Measurements from ENCODE around the gene NKX3-2.

NKX3-2 gene

GRCh38 chr4:13546142-13546940, 2.0 kb upstream of the NKX3-2 start:
- H3K4me1 ChIP-seq (ENCODE audit: control insufficient read depth in 2 of 2, insufficient read depth in 2 of 2, low read length in 2 of 2): peaks cover 10 to 18% of the 10 kb centered on the region in 2 donors
- H3K9me3 ChIP-seq (ENCODE audit: control insufficient read depth in 2 of 2, low read length in 2 of 2): peaks cover 0 to 3% of the 10 kb centered on the region in 2 donors
- H3K27me3 ChIP-seq (ENCODE audit: control insufficient read depth in 2 of 2, insufficient read depth in 2 of 2, low read length in 2 of 2): peaks cover 44 to 55% of the 10 kb centered on the region in 2 donors
- H3K27ac ChIP-seq (ENCODE audit: low read depth in 2 of 2, low read length in 2 of 2): peak overlapping the region in 1 of 2 donors; percentile 43
- peak overlapping the region in 1 of 2 donors; percentile 69 for H3K4me3 ChIP-seq (ENCODE audit: low read length in 2 of 2)
- H3K9ac ChIP-seq (ENCODE audit: low read depth in 1 of 2, low read length in 2 of 2): no peak overlapping the region
- no peaks in the 10 kb centered on the region for H3K36me3 ChIP-seq (ENCODE audit: control insufficient read depth in 2 of 2, insufficient read depth in 2 of 2, low read length in 2 of 2)

DNA sequence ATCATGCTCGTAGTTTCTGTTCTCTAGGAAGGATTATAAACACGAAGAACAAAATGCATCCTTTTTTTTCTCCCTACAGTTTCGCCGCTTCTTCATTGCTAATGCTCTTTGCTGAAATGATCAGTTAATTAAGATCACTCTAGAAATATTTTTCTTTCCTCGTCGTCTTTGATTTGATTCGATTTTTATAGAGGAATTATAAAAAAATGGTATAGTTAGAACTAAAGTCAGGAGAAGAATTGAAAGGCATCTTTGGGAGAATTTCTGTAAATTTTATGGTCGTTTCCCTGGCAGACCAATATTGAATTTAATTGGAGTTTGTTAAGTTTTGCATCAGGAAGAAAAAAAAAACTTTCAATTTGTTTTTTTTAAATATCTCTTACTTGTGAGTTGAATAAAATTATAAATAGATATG, 1.1 kb upstream of the NKX3-2 start:
- Histone ChIP-seq H3K4me3 (ENCODE audit: low read length in 2 of 2) (peak overlapping the region; percentile 66 to 76), H3K4me1 (ENCODE audit: control insufficient read depth in 2 of 2, insufficient read depth in 2 of 2, low read length in 2 of 2) (peaks cover 10 to 18% of the 10 kb centered on the region in 2 donors), H3K9me3 (ENCODE audit: control insufficient read depth in 2 of 2, low read length in 2 of 2) (peaks cover 0 to 3% of the 10 kb centered on the region in 2 donors), H3K36me3 (ENCODE audit: control insufficient read depth in 2 of 2, insufficient read depth in 2 of 2, low read length in 2 of 2) (no peaks in the 10 kb centered on the region), H3K9ac (ENCODE audit: low read depth in 1 of 2, low read length in 2 of 2) (no peak overlapping the region), H3K27ac (ENCODE audit: low read depth in 2 of 2, low read length in 2 of 2) (no peak overlapping the region), H3K27me3 (ENCODE audit: control insufficient read depth in 2 of 2, insufficient read depth in 2 of 2, low read length in 2 of 2) (peaks cover 53 to 57% of the 10 kb centered on the region in 2 donors)

- Histone ChIP-seq H3K4me1 (ENCODE audit: control insufficient read depth in 2 of 2, insufficient read depth in 2 of 2, low read length in 2 of 2) (peaks cover 10 to 18% of the 10 kb centered on the region in 2 donors), H3K9ac (ENCODE audit: low read depth in 1 of 2, low read length in 2 of 2) (peak overlapping the region in 1 of 2 donors; percentile 14)
Observed at GRCh38 chr4:13544606-13545393, 492 bp upstream of the NKX3-2 start.

DNA sequence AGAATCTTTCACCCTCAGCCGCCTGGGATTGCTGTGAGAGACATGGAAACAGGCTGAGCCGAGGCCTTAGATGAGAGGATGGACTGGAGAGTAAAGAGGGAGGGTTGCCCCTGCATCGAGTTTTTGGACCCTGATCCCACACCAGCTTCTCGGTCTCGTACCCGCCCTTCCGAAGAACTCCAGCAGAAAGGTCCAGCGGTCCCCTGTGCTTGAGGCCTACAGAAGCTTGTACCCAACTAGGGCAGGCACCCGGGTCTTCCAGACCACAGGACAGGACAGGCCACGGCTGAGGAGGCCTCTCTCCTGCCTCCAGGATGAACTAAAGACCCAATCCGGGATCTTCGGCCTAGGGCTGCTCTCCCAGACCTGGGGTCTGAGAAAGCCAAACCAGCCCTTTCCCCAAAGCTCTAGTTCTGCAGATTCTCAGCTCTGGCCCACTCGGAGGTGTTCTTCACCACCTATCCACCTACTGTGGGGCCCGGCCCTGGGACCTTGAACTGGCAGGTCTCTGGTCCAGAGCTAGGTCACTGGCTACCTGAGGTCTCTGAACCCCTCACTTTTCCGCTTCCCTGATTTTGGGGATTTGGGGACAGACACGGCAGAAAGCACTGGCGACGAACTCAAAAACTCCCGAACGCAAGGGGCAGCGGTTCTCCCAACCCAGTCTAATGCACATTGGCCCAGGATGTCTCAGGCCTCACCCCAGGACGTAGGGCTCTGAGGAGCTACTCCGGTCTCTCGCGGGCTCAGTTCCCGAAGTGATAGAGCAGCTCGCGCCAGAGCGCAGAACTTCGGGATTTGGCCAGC, 1.1 kb downstream of the NKX3-2 start:
- peaks cover 10 to 13% of the 10 kb centered on the region in 2 donors for H3K4me1 ChIP-seq (ENCODE audit: control insufficient read depth in 2 of 2, insufficient read depth in 2 of 2, low read length in 2 of 2)
- H3K27me3 ChIP-seq (ENCODE audit: control insufficient read depth in 2 of 2, insufficient read depth in 2 of 2, low read length in 2 of 2): peaks cover 53 to 59% of the 10 kb centered on the region in 2 donors
- peak overlapping the region; percentile 37 to 68 for H3K4me3 ChIP-seq (ENCODE audit: low read length in 2 of 2)

More at GRCh38 chr4:13544606-13545393, 492 bp upstream of the NKX3-2 start:
- peak overlapping the region in 1 of 2 donors; percentile 56 for H3K27ac ChIP-seq (ENCODE audit: low read depth in 2 of 2, low read length in 2 of 2)
- peaks cover 0 to 3% of the 10 kb centered on the region in 2 donors for H3K9me3 ChIP-seq (ENCODE audit: control insufficient read depth in 2 of 2, low read length in 2 of 2)
- no peaks in the 10 kb centered on the region for H3K36me3 ChIP-seq (ENCODE audit: control insufficient read depth in 2 of 2, insufficient read depth in 2 of 2, low read length in 2 of 2)
- H3K4me3 ChIP-seq (ENCODE audit: low read length in 2 of 2): peak overlapping the region; percentile 66 to 76
- H3K27me3 ChIP-seq (ENCODE audit: control insufficient read depth in 2 of 2, insufficient read depth in 2 of 2, low read length in 2 of 2): peaks cover 58 to 59% of the 10 kb centered on the region in 2 donors

DNA sequence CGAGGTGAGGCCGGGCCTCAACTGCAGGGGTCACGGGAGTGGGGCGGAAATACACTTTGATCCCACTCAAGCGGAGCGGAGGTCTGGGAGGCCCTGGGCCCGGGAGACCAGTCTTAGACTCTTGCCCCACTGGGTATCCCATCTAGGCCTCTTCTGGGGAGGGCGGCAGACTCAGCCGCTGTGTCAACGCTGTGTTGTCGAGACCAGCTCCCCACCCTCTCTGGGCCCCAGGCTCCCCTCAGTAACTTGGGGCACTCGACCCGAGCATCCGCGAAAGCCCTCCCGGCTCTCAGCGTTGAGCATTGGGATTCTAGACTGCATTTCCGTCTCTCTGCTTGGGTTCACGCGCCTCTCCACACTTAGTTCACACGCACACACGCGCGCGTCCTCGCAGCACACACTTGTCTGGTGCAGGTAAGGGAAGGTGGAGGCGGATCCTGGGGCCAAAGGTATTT, 1.7 kb downstream of the NKX3-2 start:
- Histone ChIP-seq H3K9me3 (ENCODE audit: control insufficient read depth in 2 of 2, low read length in 2 of 2) (peaks cover 0 to 3% of the 10 kb centered on the region in 2 donors), H3K9ac (ENCODE audit: low read depth in 1 of 2, low read length in 2 of 2) (no peak overlapping the region), H3K27ac (ENCODE audit: low read depth in 2 of 2, low read length in 2 of 2) (no peak overlapping the region), H3K4me3 (ENCODE audit: low read length in 2 of 2) (peak overlapping the region; percentile 6 to 68), H3K27me3 (ENCODE audit: control insufficient read depth in 2 of 2, insufficient read depth in 2 of 2, low read length in 2 of 2) (peaks cover 55 to 61% of the 10 kb centered on the region in 2 donors), H3K36me3 (ENCODE audit: control insufficient read depth in 2 of 2, insufficient read depth in 2 of 2, low read length in 2 of 2) (no peaks in the 10 kb centered on the region), H3K4me1 (ENCODE audit: control insufficient read depth in 2 of 2, insufficient read depth in 2 of 2, low read length in 2 of 2) (peaks cover 10 to 13% of the 10 kb centered on the region in 2 donors)

More for the DNA sequence above, 1.1 kb downstream of the NKX3-2 start:
- Histone ChIP-seq H3K9ac (ENCODE audit: low read depth in 1 of 2, low read length in 2 of 2) (peak overlapping the region; percentile 24 to 36), H3K9me3 (ENCODE audit: control insufficient read depth in 2 of 2, low read length in 2 of 2) (peaks cover 0 to 3% of the 10 kb centered on the region in 2 donors), H3K27ac (ENCODE audit: low read depth in 2 of 2, low read length in 2 of 2) (peak overlapping the region; percentile 28 to 56), H3K36me3 (ENCODE audit: control insufficient read depth in 2 of 2, insufficient read depth in 2 of 2, low read length in 2 of 2) (no peaks in the 10 kb centered on the region)

GRCh38 chr4:13541720-13542576, 2.4 kb downstream of the NKX3-2 start:
- Histone ChIP-seq H3K27ac (ENCODE audit: low read depth in 2 of 2, low read length in 2 of 2) (no peak overlapping the region), H3K4me3 (ENCODE audit: low read length in 2 of 2) (peak overlapping the region; percentile 39 to 52), H3K9me3 (ENCODE audit: control insufficient read depth in 2 of 2, low read length in 2 of 2) (peaks cover 0 to 3% of the 10 kb centered on the region in 2 donors), H3K9ac (ENCODE audit: low read depth in 1 of 2, low read length in 2 of 2) (no peak overlapping the region), H3K27me3 (ENCODE audit: control insufficient read depth in 2 of 2, insufficient read depth in 2 of 2, low read length in 2 of 2) (peaks cover 55 to 64% of the 10 kb centered on the region in 2 donors), H3K4me1 (ENCODE audit: control insufficient read depth in 2 of 2, insufficient read depth in 2 of 2, low read length in 2 of 2) (peaks cover 7 to 12% of the 10 kb centered on the region in 2 donors), H3K36me3 (ENCODE audit: control insufficient read depth in 2 of 2, insufficient read depth in 2 of 2, low read length in 2 of 2) (no peaks in the 10 kb centered on the region)

DNA sequence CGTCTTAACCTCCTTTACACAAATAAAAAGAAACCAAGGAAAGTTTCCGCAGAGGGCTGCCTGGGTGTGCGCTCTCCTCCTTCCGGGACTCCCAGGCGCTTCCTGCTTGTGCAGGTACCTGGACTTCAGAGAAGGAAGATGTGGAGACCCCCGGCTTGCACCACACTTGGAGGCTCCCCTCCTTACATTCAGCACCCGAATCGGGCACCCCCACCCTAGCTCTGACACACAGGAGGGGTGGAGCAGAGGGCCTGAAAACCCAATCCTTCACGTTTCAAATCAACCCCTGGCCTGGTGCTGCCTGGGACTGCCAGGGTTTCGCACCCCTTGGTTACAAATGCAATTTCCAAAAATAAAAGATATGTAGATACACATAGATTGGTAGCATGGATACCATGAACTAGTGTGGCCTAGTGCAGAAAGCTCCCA, 3.1 kb downstream of the NKX3-2 start:
- Histone ChIP-seq H3K27ac (ENCODE audit: low read depth in 2 of 2, low read length in 2 of 2) (no peak overlapping the region), H3K4me3 (ENCODE audit: low read length in 2 of 2) (no peak overlapping the region), H3K27me3 (ENCODE audit: control insufficient read depth in 2 of 2, insufficient read depth in 2 of 2, low read length in 2 of 2) (peaks cover 54 to 56% of the 10 kb centered on the region in 2 donors), H3K9ac (ENCODE audit: low read depth in 1 of 2, low read length in 2 of 2) (no peak overlapping the region), H3K4me1 (ENCODE audit: control insufficient read depth in 2 of 2, insufficient read depth in 2 of 2, low read length in 2 of 2) (peaks cover 6 to 10% of the 10 kb centered on the region in 2 donors), H3K9me3 (ENCODE audit: control insufficient read depth in 2 of 2, low read length in 2 of 2) (no peaks in the 10 kb centered on the region), H3K36me3 (ENCODE audit: control insufficient read depth in 2 of 2, insufficient read depth in 2 of 2, low read length in 2 of 2) (no peaks in the 10 kb centered on the region)

DNA sequence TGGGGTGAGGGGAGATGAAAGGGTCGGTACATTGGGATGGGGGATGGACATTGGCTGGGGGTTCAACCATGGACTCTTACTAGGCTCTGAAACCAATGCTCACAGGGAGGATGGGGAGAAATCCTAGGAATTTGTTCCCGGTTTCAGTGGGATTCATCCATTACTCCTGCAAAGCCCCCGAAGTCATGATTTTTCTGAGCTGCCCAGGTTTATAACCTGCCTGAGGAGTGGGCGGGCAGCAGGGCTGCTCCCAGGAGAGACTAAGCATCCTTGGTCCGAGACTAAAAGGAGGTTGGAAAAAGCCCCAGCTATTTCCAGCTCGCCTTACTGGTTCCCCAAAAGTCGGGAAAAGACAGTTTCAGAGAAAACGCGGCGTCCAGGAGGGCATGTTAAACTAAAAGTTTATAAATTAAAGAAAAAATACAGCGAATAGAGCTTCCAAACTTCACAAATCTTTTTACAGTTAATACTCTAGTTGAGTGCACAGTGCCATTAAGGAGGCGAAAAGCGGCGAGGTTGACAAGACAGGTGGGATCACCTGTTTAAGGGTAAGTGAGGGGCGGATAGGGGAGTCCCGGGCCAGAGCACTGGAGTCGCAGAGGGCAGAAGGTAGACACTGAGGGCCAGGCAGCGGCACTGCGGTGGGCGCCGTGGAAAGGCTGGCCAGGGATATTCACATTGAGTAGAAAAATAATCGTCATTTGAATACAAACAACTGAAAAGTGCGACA, 3.7 kb downstream of the NKX3-2 start:
- no peaks in the 10 kb centered on the region for H3K36me3 ChIP-seq (ENCODE audit: control insufficient read depth in 2 of 2, insufficient read depth in 2 of 2, low read length in 2 of 2)
- peaks cover 55 to 59% of the 10 kb centered on the region in 2 donors for H3K27me3 ChIP-seq (ENCODE audit: control insufficient read depth in 2 of 2, insufficient read depth in 2 of 2, low read length in 2 of 2)
- H3K9ac ChIP-seq (ENCODE audit: low read depth in 1 of 2, low read length in 2 of 2): no peak overlapping the region
- H3K4me1 ChIP-seq (ENCODE audit: control insufficient read depth in 2 of 2, insufficient read depth in 2 of 2, low read length in 2 of 2): peaks cover 6 to 10% of the 10 kb centered on the region in 2 donors
- no peak overlapping the region for H3K4me3 ChIP-seq (ENCODE audit: low read length in 2 of 2)
- no peak overlapping the region for H3K27ac ChIP-seq (ENCODE audit: low read depth in 2 of 2, low read length in 2 of 2)
- H3K9me3 ChIP-seq (ENCODE audit: control insufficient read depth in 2 of 2, low read length in 2 of 2): no peaks in the 10 kb centered on the region

Measured in mucosa of rectum (tissue), 2 donors.